Measurements from ENCODE around the gene DEDD2.

DNA sequence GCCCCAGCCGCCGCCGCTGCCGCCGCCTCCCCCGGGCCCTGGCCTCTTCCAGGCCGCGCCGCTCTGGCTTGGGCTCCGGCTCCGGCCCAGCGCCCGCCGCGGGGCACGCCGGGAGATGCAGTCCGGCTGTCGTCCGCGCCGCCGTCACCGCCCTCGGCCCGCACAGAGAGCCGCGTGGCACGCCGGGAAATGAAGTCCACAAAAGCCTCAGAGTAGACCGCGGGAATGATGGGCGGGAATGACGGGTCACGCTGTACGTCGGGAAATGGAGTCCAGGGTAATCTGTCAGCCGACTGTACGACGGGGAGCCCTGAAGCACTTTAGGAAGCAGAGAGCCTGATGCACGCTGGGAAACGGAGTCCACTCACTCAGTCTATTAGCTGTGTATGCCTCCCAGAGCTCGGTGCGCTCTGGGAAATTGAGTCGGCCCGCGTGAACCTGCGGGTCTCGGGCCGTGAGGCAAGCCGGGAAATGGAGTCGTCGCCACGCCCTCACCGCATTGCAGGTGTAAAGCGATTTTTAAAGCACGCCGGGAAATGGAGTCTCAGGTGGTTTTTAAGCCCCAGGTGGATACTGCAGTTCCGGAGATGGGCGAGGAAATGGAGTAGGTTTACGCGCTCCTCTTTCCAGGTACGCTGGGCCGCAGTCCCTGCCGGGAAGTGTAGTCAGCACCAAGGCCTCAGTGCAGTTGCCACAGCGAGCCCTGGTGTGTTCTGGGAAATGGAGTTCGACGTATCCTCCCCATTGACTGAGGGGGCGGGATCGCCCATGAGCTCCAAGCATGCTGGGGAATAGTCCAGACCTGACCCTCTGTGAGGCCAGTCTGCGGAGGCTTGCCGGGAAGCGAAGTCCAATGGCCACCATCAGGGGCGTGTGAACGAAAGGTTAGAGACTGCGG lies 25.3 kb upstream of the DEDD2 start, which contains the start of gene GSK3A:
- TF ChIP-seq, protein P1, sequence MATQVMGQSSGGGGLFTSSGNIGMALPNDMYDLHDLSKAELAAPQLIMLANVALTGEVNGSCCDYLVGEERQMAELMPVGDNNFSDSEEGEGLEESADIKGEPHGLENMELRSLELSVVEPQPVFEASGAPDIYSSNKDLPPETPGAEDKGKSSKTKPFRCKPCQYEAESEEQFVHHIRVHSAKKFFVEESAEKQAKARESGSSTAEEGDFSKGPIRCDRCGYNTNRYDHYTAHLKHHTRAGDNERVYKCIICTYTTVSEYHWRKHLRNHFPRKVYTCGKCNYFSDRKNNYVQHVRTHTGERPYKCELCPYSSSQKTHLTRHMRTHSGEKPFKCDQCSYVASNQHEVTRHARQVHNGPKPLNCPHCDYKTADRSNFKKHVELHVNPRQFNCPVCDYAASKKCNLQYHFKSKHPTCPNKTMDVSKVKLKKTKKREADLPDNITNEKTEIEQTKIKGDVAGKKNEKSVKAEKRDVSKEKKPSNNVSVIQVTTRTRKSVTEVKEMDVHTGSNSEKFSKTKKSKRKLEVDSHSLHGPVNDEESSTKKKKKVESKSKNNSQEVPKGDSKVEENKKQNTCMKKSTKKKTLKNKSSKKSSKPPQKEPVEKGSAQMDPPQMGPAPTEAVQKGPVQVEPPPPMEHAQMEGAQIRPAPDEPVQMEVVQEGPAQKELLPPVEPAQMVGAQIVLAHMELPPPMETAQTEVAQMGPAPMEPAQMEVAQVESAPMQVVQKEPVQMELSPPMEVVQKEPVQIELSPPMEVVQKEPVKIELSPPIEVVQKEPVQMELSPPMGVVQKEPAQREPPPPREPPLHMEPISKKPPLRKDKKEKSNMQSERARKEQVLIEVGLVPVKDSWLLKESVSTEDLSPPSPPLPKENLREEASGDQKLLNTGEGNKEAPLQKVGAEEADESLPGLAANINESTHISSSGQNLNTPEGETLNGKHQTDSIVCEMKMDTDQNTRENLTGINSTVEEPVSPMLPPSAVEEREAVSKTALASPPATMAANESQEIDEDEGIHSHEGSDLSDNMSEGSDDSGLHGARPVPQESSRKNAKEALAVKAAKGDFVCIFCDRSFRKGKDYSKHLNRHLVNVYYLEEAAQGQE (IDR thresholded peaks at IDR 0.05; ENCODE audit: borderline replicate concordance), result peak; percentile 44
- TF ChIP-seq, protein P2, sequence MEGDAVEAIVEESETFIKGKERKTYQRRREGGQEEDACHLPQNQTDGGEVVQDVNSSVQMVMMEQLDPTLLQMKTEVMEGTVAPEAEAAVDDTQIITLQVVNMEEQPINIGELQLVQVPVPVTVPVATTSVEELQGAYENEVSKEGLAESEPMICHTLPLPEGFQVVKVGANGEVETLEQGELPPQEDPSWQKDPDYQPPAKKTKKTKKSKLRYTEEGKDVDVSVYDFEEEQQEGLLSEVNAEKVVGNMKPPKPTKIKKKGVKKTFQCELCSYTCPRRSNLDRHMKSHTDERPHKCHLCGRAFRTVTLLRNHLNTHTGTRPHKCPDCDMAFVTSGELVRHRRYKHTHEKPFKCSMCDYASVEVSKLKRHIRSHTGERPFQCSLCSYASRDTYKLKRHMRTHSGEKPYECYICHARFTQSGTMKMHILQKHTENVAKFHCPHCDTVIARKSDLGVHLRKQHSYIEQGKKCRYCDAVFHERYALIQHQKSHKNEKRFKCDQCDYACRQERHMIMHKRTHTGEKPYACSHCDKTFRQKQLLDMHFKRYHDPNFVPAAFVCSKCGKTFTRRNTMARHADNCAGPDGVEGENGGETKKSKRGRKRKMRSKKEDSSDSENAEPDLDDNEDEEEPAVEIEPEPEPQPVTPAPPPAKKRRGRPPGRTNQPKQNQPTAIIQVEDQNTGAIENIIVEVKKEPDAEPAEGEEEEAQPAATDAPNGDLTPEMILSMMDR (IDR thresholded peaks at IDR 0.05; ENCODE audit: poor library complexity, severe bottlenecking), result no peak
- TF ChIP-seq TAF1 (IDR thresholded peaks at IDR 0.05; ENCODE audit: low read depth), result peak; percentile 72
- TF ChIP-seq EP300 (conservative IDR thresholded peaks at IDR 0.05; ENCODE audit: poor library complexity, severe bottlenecking), result peak; percentile 78
- peak; percentile 82 for TF ChIP-seq MXI1 (conservative IDR thresholded peaks at IDR 0.05; ENCODE audit: poor library complexity, severe bottlenecking)
- peak; percentile 72 for TF ChIP-seq POLR2AphosphoS5 (IDR thresholded peaks at IDR 0.05)
- no peak for TF ChIP-seq EZH2 (IDR thresholded peaks at IDR 0.05; ENCODE audit: borderline replicate concordance, insufficient read depth, low read length, poor library complexity, severe bottlenecking)
